Muscle of back (tissue), 11 donors: ENCODE data around the gene TRANK1. TPM values are rescaled to one million over a fixed set of nuclear protein-coding genes. Genes with fewer than 3 reads are reported as not detected.
"Not testable (repeated sequence)": the region's sequence is repeated elsewhere in the genome, so short reads cannot be mapped to it uniquely, and the experiment has no call there.

Source experiments
- DNase-seq, 3 donors: peaks; one replicate each; pipeline versions ENCODE4 v3.0.0 to v3.0.0-alpha.2; 2013
- polyA plus RNA-seq, 10 donors: library from polyadenylated mRNA; unstranded; fragments of 120-200 nt; gene quantifications; one replicate each; pipeline ENCODE4 v1.2.1, GENCODE V29; 2013; ENCODE audit not compliant: insufficient read length in 10 of 10

The TRANK1 gene
- polyA plus RNA-seq, 10 donors, result 4.3 to 7.8 (median 5.1) TPM

GRCh38 chr3:36920884-36921567 lies 23.8 kb downstream of the TRANK1 start:
- DNase-seq, result no peak

DNA sequence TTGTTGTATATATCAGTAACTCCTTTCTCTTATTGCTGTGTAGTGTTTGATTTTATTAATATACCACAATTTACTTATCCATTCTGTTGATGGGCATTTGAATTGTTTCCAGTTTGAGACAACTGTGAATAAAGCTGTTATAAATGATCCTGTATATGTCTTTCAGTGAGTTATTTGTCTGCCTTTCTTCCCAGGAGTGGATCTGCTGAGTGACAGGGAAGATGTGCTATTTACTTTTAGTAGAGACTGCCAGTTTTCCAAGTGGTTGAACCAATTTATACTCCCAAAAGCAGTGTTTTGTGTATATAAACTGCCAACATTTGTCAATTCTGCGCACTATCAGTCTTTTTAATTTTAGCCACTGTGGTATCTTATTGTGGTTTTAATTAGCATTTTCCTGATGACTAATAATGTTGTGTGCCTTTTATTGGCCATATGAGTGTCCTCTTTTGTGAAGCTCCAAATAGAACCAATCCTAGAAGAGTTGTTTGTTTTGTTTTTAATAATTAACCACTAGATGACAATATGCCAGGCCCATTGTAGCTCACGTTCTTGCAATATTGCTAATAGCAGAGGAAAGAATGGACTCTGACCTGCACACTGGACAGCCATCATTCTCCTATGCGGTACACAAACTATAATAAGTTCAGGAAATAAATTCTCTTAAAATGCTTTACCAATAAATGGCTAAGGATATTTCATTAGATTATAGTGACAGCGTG lies 25.3 kb downstream of the TRANK1 start:
- no peak for DNase-seq

- no peak for DNase-seq
These were observed 26.8 kb downstream of the TRANK1 start for GRCh38 chr3:36918050-36918449.

GRCh38 chr3:36911990-36912804 lies 32.7 kb downstream of the TRANK1 start:
- DNase-seq, result peak; percentile 54 to 84 (median 62)

- no peak for DNase-seq
These were observed 35.2 kb downstream of the TRANK1 start for GRCh38 chr3:36909666-36910065.

GRCh38 chr3:36909181-36909580 lies 35.7 kb downstream of the TRANK1 start:
- DNase-seq, result no peak

DNA sequence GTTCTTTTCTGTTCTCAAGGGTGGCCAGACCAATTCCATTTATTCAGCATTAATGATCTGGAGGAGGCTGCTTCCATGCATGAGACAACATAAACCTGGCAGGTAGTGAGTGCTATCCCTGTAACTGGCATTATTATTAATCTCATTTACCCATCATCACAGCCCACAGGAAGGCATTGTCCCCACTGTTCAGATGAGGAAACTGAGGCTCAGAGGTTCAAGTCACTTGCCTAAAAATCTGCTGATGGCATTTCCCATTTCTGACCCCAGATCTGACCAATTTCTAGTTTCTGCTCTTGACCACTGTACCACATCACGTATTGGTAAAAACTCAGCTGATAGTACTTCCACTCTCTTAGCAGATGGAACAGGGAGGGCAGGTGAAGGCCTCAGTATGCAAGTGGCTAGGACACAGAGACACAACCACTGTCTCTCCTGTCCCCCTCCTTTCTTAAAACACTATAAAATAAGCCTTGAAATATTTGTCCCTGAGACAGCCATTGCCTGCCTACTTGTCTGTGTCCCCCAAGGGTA lies 36.1 kb downstream of the TRANK1 start:
- DNase-seq, result no peak

DNA sequence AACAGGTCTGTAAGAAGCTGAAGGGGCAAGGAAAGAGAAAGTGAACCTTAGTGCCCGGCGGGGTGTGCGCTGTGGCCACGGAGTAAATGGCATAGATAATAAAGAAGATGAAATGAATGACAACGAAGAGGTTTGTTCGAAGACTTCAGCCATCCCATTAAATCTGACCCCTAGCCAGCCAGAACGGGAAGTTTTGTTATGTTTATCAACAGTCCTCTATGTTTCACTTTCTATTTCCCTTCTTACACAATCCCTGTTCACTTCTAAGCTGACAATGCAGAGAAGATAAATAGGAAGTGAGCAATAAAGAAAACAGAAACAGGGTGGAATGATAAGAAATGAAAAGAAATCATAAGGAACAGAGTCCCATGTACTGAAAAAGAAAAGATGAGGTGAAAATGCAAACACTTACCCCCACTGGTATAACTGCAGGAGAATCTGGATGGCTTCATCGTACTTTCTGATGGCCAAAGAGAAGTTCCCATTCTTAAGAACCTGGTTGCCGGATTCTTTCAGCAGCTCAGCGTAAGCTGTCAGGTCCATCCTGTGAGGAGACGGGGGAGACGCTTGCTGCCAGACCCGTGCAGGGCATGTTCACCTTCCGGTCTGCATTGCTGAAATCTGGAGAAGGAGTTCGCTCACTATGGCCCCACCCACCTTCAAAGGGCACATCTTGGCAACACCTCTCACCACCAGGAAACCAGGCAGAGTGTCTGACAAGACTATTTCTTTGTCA lies 36.8 kb downstream of the TRANK1 start:
- peak; percentile 24 to 70 (median 55) for DNase-seq

DNA sequence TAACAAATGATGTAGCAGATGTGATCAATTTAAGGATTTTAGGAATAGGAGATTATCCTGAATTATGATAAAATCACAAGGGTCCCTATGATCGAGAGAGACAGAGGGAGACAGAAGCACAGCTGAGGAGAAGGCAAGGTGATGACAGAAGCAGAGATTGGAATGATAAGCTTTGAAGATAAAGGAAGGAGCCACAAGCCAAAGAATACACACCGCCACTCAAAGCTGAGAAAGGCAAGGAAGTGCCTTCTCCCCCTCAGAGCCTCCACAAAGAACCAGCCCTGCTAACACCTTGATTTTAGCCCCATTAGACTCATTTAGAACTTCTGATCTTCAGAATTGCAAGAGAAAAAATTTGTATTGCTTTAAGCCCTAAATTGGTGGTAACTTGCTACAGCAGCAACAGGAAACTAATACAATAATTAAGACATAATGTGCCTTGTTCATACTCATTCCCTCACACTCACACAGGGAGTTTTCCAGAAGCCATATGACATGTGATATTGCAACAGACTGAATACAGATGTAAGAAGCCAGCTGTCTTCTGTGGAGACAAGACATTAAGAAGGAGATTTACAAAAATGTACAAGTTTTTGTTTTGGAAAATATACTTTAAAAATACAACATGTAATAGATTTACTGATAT lies 38.2 kb downstream of the TRANK1 start:
- peak in 1 of 3 donors; percentile 43 for DNase-seq

DNA sequence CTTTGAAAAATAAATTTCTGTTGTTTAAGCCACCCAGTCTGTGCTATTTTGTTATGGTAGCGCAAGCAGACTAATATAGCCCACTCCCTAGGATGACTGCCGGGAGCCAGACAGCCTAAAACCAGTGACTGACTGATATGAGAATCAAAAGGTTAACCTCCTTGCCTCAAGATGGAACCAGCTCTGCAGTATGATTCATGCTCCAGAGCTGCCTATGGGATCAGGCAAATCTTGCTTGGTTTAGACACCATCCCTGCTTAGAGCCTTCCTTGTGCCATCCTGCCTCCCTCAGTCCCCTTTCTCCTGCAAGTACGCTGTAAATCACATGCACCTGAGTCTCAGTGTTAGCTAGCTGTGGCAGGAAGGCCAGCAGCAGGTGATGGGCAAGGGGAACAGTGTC lies 39.3 kb downstream of the TRANK1 start:
- DNase-seq, result no peak

DNA sequence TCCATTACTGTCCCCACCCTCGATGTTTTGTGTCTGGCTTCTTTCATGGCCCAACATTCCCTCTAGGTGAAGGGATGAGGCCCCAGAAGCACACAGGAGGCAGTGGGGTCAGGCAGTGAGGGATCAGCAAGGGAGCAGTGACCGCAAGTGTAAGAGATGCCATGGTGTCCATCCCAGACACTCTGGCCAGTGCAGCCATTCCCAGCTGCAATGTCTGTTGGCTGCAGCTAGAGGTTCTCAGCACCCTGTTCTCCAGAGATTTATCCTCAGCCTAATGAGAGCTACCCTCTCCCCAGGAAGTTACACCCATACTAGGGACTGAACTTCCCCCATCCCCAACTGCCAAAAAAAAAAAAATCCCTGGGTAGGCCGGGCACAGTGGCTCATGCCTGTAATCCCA lies 40.2 kb downstream of the TRANK1 start:
- no peak for DNase-seq

DNA sequence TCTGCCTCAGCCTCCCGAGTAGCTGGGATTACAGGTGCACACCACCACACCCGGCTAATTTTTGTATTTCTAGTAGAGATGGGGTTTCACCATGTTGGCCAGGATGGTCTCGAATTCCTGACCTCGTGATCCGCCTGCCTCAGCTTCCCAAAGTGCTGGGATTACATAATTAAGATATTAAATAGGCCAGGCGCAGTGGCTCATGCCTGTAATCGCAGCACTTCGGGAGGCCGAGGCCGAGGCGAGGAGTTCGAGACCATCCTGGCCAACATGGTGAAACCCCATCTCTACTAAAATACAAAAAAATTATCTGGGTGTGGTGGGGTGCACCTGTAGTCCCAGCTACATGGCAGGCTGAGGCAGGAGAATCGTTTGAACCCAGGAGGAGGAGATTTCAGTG lies 40.8 kb downstream of the TRANK1 start:
- not testable (repeated sequence) for DNase-seq

DNA sequence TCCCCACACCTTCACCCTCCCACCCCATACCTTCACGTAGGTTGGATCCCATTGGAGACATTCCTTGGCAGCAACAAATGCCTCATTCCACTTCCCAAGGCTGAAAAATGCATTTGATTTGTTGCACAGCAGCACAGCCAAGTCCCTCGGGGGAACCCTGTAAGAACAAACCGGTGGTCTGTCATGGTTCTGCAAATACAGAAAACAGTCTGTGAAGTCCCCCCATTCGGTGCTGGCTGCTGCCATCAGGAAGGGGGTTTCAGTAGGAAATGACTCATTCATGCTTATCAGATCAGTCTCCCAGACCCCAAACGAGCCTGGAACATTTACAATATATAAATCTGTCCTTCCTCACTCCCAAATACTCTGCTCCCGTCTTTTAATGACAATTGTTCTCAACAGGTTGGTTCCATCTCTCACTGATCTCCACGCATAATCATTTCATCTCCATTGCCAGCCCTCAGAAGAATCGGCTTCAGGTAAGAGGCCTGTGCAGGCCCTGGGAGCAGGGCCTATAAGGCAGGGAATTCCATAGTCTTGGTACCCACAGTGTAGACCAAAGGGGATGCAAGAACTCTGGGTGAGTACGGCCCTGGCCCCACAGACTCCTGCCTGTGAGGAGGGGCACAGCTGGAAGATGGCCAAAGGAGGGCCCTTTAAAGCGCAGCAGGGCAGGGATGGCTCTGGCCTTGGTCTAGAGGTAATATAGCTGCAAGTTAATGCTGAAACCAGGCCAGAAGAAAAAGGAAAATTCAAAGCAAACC lies 41.6 kb downstream of the TRANK1 start:
- no peak for DNase-seq

- DNase-seq, result no peak
These were observed 43.3 kb downstream of the TRANK1 start for GRCh38 chr3:36901588-36901987.

DNA sequence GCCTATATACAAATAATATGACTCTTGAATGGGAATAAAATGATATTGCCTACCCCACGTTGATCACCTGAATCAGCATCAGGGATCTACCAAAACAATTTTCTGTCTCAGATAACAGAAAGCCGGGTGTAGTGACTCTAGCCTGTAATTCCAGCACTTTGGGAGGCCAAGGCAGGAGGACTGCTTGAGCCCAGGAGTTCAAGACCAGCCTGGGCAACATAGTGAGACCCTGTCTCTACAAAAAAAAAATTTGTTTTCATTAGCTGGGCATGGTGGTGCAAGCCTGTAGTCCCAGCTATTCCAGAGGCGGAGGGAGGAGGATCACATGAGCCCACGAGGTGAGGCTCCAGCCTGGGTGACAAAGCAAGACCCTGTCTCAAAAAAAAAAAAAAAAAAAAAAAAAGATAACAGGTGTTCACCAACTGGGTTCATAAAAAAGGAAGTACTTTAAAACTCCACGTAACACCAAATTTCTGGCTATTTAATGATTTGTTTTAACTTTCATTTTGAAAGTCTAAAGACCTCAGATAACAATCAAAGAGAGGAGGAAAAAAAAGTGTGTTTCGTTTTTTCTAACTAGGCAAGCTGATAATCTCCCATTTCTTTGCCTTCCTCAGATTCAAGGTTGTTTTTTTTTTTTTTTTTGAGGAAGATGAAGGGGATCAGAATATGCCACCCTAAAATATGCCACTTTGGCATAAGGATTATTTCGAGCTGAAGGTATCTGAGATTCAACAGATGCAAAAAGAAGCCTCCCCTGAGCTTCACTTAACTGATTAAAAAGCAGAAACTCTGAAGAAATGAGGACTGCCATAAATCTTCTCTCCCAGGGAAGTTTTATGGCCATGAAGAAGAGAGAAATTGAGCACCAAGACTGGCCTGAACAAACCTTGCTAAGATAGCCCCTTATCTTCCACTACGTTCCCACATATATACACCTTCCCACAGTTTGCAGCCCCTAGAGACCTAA lies 44.1 kb downstream of the TRANK1 start:
- no peak for DNase-seq

DNA sequence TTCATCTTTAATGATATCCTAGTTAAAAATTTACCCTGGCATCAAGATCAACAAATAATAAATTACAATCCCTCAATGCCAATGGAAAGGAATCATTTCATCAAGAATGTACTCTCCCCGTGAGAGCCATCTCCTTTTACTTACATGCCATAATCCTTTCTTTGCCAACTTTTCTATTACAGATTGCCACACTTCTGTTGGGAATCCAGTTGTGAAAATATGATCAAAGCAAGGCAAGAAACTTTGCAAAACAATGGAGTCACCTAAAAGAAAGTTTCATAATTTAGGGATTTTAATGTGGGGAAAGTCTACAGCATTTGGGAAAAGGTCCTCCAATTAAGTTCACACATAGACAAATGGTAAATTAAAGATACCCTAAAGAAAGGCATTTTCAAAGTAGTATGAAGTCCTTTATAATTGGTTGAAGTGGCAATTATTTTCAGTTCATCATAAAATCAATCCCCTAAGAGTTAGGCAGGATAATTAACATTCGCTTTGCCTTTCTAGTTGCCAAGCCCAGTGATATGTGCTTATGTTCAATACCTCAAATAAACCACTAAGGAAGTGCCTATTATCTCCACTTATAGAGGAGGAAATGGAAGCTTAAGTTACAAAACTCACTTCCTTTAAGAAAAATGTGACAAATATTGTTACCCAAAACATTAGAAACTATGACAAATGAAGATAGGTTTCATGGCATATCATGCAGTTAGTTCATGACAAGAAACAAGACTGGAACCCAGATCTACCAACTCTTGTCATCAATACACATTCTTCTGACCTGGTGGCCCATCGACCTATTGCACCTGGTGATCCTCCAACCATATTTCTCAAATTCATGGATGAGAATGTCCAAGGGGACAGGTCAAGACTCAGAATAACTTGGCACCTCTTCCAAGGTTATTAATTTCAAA lies 49.1 kb downstream of the TRANK1 start:
- DNase-seq, result no peak

DNA sequence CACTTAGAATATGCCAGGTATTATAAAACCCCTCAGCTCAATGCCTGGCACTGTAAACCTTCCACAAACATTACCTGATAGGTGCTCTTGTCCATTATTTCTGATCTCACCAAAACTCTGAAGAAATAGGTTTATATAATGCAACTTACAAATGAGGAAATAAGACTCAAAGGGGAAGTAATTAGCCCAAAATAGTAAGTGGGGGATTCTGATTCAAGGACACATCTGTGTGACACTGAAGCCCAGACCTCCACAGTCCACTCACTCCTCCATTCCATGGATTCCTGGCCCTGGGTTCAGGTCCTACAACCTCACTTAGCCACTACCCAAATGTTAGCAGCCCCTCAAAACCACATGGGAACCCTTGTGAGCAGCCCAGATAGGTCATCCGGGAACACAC lies 49.9 kb downstream of the TRANK1 start:
- DNase-seq, result no peak

DNA sequence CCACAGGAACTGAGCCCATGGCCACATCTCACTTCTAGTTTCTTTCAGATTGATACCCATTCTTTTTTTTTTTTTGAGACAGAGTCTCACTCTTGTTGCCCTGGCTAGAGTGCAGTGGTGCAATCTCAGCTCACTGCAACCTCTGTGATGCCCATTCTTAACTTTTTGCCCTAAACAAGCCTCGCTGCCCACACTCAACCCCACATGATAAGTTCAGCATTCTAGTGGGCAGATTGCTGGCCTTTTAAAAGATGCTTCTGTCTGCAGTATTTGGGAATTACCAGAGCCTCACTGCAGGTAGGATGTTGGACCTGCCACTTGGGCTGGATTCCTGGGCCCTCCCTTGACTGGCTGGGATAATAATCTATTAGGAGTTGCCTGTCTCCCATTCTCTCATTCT lies 51.0 kb downstream of the TRANK1 start:
- DNase-seq, result no peak
